Stimulated activated naive CD8-positive, alpha-beta T cell treated with anti-CD3 and anti-CD28 coated beads, Interleukin-15, amount 100 ng/mL, for 72 hours (primary cell): ENCODE measurements around the gene LINC01488.

ENCODE experiments used
- ATAC-seq: fragments of 150-1000 bp; cut with Tn5 transposase; 2 replicates; pipeline ENCODE4 v1.10.0; 2021; ENCODE audit warnings: mild to moderate bottlenecking, moderate library complexity
- DNase-seq, 2 donors: peaks; one replicate each; pipeline ENCODE4 v3.0.0; 2021 to 2022
- H3K27ac Mint-ChIP-seq, 2 donors: one replicate each; pipeline ENCODE4 v1.8.0; 2022; ENCODE audit warnings: mild to moderate bottlenecking in 2 of 2, mixed read lengths in 2 of 2, moderate library complexity in 2 of 2
- H3K27me3 Mint-ChIP-seq: one replicate; pipeline ENCODE4 v1.8.0; 2022; ENCODE audit warnings: mixed read lengths
- H3K4me1 Mint-ChIP-seq: one replicate; pipeline ENCODE4 v1.8.0; 2022; ENCODE audit warnings: mild to moderate bottlenecking, mixed read lengths
- H3K4me3 Mint-ChIP-seq, 2 donors: one replicate each; pipeline ENCODE4 v1.8.0; 2022; ENCODE audit warnings: mild to moderate bottlenecking in 2 of 2, mixed read lengths in 2 of 2, moderate library complexity in 1 of 2
- H3K9me3 Mint-ChIP-seq, 2 donors: one replicate each; pipeline ENCODE4 v1.8.0; 2022; ENCODE audit warnings: mixed read lengths in 2 of 2

The LINC01488 gene

DNA sequence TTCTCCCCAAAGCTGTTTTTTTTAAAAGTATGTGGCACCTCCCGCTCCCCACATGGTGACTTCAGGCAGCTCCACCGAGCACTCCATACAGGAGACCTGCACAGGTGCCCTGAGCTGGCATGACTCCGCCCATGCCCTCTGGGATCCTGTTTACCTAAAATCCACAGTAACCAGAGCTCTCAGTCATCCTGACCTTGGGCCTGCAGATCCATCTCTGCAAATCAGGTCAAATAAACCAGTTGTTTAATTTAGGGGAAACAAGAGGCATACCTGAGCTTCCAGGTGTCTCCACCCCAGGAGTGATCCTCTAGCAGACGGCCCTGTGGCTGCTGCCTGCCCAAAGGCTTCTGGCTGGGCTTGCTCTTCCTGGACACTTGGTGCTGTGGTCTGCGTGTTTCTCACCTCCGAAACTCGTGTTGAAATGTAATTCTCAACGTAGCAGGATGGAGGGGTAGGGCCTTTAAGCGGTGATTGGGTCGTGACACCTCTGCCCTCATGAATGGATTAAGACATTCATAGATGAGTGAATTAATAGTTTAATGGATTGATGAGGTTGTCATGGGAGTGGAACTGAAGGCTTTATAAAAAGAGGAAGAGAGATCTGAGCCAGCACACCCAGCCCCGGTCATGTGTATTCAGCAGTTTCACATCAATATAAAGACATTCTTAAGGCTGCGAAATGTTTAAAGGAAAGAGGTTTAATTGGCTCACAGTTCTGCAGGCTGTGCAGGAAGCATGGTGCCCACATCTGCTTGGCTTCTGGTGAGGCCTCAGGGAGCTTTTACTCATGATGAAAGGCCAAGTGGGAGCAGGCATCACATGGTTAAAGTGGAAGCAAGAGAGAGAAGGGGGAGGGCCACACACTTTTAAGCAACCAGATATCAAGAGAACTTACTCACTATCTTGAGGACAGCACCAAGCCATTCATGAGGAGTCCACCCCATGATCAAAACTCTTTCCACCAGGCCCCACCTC is 34.1 kb downstream of the LINC01488 start:
- peaks cover 24% of the 10 kb centered on the region for H3K27me3 Mint-ChIP-seq
- no peak for ATAC-seq
- no peak overlapping the region for H3K27ac Mint-ChIP-seq
- H3K9me3 Mint-ChIP-seq, result peaks cover 21 to 34% of the 10 kb centered on the region in 2 donors
- no peak overlapping the region for H3K4me3 Mint-ChIP-seq
- H3K4me1 Mint-ChIP-seq, result no peaks in the 10 kb centered on the region
- no peak for DNase-seq

DNA sequence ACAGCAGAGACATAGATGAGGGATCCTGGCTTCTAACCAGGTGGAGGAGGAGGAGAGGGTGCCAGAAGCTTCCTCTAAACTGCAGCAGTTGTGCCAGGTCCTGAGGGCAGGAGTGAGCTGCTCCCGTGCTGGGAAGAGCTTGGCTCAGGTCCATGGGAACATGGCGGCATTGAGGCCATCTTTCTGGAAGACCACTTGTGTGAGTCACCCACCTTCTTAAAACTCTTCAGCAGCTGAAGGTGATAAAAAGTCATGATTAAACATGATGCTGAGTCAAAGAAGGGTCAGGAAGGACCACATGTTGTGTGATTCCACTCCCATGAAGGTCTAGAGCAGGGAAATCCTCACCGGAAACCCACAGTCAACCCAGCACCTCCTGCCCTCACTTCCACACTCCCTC is 35.1 kb downstream of the LINC01488 start:
- peaks cover 24% of the 10 kb centered on the region for H3K27me3 Mint-ChIP-seq

DNA sequence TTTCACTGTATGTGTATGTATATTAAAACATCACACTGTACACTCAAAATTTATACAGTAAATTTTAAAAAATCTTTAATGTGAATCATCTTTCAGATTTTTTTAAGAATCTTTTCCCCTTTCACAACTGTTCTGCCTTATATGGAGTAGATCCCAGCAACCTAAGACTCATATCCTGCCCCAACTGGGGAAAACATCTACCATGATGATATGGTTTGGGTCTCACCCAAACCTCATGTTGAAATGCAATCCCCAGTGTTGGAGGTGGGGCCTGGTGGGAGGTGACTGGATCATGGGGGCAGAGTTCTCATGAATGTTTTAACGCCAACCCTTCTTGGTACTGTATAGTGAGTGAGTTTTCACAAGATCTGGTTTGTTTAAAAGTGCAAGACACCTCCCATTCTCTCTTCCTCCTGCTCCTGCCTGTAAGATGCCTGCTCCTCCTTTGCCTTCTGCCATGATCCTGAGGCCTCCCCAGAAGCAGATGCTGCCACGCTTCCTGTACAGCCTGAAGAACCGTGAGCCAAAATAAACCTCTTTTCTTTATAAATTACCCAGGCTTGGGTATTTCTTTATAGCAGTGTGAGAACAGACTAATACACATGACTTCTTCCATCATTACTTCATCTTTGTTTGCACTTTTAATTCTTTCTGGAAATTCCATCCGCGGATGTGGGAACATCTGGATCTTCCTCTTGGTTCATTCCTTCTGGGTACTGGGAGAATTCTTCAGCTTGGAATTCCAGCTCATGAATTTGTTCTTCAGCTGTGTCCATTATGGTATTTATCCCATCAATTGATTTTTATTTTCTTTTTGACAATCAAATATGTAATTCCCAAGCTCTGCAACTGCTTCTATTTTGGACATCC is 36.9 kb downstream of the LINC01488 start:
- DNase-seq, result no peak
- H3K9me3 Mint-ChIP-seq, result peaks cover 21 to 34% of the 10 kb centered on the region in 2 donors
- H3K27ac Mint-ChIP-seq, result no peak overlapping the region
- no peak for ATAC-seq
- H3K4me3 Mint-ChIP-seq, result no peak overlapping the region
- H3K27me3 Mint-ChIP-seq, result peaks cover 24% of the 10 kb centered on the region
- H3K4me1 Mint-ChIP-seq, result no peaks in the 10 kb centered on the region

More for the DNA sequence above, 35.1 kb downstream of the LINC01488 start:
- DNase-seq, result no peak
- Mint-ChIP-seq H3K9me3 (peaks cover 21 to 34% of the 10 kb centered on the region in 2 donors), H3K4me3 (no peak overlapping the region), H3K4me1 (no peaks in the 10 kb centered on the region), H3K27ac (peak overlapping the region in 1 of 2 donors; percentile 45)
- no peak for ATAC-seq

DNA sequence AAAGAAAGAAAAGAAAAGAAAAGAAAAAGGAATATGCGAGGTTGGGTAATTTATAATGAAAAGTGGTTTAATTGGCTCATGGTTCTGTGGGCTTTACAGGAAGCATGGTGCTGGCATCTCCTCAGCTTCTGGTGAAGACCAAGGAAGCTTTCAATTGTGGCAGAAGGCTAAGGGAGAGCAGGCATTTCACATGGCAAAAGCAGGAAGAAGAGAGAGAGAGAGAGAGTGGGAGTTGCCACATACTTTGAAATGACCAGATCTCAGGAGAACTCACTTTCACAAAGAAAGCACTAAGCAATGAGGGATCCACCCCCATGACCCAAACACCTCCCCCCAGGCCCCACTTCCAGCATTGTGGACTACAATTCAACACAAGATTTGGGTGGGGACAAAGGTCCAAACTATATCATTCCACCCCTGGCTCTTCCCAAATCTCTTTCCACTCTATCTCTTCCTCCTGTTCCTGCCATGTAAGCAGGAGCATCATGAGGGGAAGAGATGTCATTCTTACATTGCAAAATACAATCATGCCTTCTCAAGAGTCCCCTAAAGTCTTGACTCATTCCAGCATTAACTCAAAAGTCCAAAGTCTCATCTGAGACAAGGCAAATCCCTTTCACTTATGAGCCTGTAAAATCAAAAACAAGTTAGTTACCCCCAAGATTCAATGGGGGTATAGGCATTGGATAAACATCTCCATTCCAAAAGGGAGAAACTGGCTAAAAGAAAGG is 38.9 kb downstream of the LINC01488 start:
- Mint-ChIP-seq H3K27me3 (peaks cover 24% of the 10 kb centered on the region), H3K9me3 (peaks cover 21 to 32% of the 10 kb centered on the region in 2 donors), H3K27ac (no peak overlapping the region), H3K4me3 (no peak overlapping the region), H3K4me1 (no peaks in the 10 kb centered on the region)
- ATAC-seq (no peak), DNase-seq (no peak)

GRCh38 chr11:69521457-69521856 is 40.0 kb downstream of the LINC01488 start:
- Mint-ChIP-seq H3K27ac (no peak overlapping the region), H3K4me3 (no peak overlapping the region)

DNA sequence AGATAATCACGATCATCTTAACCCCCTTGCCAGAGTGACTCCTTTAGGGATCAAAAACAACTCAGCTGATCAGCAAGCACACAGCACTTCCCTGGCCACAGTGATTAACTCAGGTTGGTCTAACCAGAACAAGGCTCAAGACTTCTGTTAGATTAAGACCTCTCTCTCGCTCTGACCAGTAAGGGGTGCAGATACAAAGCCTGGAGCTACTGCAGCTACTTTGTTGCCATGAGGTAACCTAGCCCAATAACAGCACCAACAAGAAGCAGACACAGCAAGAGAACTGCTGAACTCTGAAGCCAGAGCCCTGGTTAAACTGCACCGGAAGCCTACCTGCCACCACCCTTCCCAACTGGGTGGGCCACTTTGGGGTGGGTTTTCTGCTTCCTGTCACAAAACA is 42.0 kb downstream of the LINC01488 start:
- Mint-ChIP-seq H3K27me3 (peaks cover 10% of the 10 kb centered on the region), H3K9me3 (peaks cover 6 to 10% of the 10 kb centered on the region in 2 donors), H3K4me3 (no peak overlapping the region), H3K27ac (no peak overlapping the region), H3K4me1 (no peaks in the 10 kb centered on the region)
- DNase-seq (no peak), ATAC-seq (no peak)

More at GRCh38 chr11:69521457-69521856, 40.0 kb downstream of the LINC01488 start:
- DNase-seq (no peak), ATAC-seq (no peak)
- Mint-ChIP-seq H3K9me3 (peaks cover 16 to 25% of the 10 kb centered on the region in 2 donors), H3K4me1 (no peaks in the 10 kb centered on the region), H3K27me3 (peaks cover 24% of the 10 kb centered on the region)

DNA sequence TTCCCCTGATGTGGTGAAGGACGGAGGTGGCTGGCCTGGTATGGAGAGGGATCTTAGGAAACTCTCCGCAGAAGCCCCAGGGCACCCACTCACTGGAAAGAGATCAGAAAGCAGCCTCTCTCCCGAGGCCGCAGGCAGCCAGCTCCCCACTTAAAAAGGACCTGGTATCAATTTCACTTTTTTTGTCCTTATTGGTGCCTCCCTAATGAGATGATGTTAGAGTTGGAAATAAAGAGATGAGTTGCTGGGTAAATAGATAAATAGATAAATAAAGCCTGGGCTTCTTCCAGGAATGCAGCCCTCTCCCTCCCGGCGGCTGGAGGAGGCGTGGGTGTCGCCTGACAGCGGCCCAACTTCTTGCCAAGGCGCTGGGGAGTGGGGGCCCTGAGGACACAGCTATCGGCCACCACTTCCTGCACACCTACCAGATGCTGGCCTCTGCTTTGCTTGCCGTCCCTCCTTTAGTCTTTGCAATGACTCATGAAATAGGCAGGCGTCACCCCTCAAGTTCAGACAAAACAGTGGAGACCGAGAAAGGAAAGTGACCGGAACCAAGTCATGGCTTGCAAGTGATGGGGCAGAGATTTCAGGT is 42.9 kb downstream of the LINC01488 start:
- Mint-ChIP-seq H3K27me3 (peaks cover 7% of the 10 kb centered on the region), H3K9me3 (peaks cover 0 to 1% of the 10 kb centered on the region in 2 donors), H3K27ac (no peak overlapping the region), H3K4me1 (no peaks in the 10 kb centered on the region), H3K4me3 (no peak overlapping the region)
- ATAC-seq (no peak), DNase-seq (no peak)

DNA sequence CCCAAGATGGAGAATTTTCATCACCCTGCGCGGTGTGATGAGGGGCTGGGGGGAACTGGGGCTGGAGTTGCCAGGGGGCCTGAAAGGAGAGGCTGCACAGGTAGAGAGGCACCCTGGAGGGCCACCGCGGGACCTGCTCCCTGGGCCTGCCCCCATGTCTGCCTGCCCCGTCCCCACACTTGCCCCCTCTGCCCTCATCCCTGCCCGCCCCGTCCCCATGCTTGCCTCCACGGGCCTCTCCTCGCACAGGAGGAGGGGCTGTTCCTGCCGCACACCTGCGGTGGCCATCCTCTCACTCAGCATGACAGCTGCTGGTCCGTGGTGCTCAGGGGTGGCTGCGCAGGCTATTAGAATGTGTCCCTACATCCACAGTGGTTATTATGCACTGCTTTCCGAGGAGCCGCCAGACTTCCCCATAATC is 43.5 kb downstream of the LINC01488 start:
- H3K4me3 Mint-ChIP-seq, result no peak overlapping the region
- no peaks in the 10 kb centered on the region for H3K4me1 Mint-ChIP-seq
- no peak for DNase-seq
- H3K27ac Mint-ChIP-seq, result no peak overlapping the region
- H3K27me3 Mint-ChIP-seq, result peaks cover 12% of the 10 kb centered on the region
- ATAC-seq, result no peak
- no peaks in the 10 kb centered on the region for H3K9me3 Mint-ChIP-seq

DNA sequence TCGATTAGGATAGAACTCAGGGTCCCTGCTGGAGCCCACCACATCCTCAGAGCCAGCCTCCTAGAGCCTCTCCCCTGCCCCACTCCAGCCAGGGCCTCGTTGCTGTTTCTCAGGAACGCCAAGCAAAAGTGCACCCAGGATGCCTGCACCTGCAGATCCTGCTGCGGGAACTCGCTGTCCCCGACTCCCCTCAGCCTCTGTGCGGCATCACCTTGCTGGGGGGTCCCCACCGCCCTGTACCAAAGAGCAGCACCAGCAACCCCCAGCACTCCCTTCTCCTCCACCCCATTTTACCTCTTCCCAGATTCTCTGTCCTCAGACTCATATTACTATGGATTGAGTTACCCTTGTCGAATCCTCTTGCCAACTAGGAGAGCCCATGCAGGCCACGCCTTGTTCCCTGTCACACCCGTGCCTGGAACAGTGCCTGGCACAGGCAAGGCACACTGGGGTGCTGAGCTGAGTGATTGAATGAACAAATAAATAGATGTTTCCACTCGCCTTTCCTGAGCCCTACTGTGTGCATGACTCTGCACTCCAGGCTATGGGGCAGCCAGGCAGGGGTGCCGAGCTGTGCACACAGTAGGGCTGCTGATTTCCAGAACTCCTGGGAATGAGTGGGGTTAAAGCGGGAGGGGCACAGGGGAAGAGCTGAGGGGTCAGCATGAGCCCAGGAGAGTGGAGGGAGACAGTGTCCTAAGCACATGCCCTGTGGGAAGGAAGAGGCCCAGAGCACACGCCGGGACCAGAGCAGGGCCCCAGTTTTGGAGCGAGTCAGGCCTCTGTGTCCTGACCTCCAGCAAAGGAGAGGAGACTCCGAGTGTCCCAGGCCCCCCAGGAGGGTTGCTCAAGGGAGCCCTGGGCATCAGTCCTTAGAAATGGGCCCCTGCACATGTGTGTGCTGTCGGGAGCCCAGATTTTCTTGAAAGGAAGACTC is 44.3 kb downstream of the LINC01488 start:
- Mint-ChIP-seq H3K4me1 (no peaks in the 10 kb centered on the region), H3K27ac (no peak overlapping the region), H3K4me3 (no peak overlapping the region), H3K9me3 (no peaks in the 10 kb centered on the region), H3K27me3 (peaks cover 20% of the 10 kb centered on the region)
- ATAC-seq, result no peak
- no peak for DNase-seq

- no peak overlapping the region for H3K27ac Mint-ChIP-seq
- DNase-seq (no peak), ATAC-seq (no peak)
- no peaks in the 10 kb centered on the region for H3K9me3 Mint-ChIP-seq
- H3K4me3 Mint-ChIP-seq, result no peak overlapping the region
- peaks cover 5% of the 10 kb centered on the region for H3K4me1 Mint-ChIP-seq
- H3K27me3 Mint-ChIP-seq, result peaks cover 27% of the 10 kb centered on the region
Observed at GRCh38 chr11:69526453-69526810, 45.0 kb downstream of the LINC01488 start.

DNA sequence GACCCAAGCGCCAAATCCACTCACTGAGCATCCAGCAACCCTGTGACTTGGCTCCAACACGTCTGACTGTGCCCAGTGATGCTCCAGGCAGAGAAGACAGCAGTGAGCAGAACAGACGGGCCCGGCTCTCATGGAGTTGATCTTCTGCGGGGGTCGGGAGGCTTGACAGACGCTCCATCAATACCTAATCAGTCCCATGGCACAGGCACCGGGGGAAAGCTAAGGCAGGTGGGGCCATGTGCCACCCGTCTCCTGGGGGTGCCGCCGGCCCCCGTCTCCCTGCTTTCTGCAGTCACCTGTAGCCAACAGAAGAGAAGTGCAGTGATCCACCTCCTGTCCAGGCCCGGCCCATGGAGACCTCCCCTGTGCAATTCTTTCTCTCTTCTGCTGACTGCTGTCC is 47.5 kb downstream of the LINC01488 start:
- H3K27me3 Mint-ChIP-seq, result peaks cover 38% of the 10 kb centered on the region
- H3K4me1 Mint-ChIP-seq, result peaks cover 9% of the 10 kb centered on the region
- DNase-seq (no peak), ATAC-seq (no peak)
- no peak overlapping the region for H3K4me3 Mint-ChIP-seq
- no peaks in the 10 kb centered on the region for H3K9me3 Mint-ChIP-seq
- H3K27ac Mint-ChIP-seq, result no peak overlapping the region

- no peak for DNase-seq
- ATAC-seq, result no peak
- H3K4me1 Mint-ChIP-seq, result peaks cover 9% of the 10 kb centered on the region
- peaks cover 38% of the 10 kb centered on the region for H3K27me3 Mint-ChIP-seq
- H3K9me3 Mint-ChIP-seq, result no peaks in the 10 kb centered on the region
- no peak overlapping the region for H3K4me3 Mint-ChIP-seq
- no peak overlapping the region for H3K27ac Mint-ChIP-seq
Observed at GRCh38 chr11:69530278-69531070, 49.0 kb downstream of the LINC01488 start.

DNA sequence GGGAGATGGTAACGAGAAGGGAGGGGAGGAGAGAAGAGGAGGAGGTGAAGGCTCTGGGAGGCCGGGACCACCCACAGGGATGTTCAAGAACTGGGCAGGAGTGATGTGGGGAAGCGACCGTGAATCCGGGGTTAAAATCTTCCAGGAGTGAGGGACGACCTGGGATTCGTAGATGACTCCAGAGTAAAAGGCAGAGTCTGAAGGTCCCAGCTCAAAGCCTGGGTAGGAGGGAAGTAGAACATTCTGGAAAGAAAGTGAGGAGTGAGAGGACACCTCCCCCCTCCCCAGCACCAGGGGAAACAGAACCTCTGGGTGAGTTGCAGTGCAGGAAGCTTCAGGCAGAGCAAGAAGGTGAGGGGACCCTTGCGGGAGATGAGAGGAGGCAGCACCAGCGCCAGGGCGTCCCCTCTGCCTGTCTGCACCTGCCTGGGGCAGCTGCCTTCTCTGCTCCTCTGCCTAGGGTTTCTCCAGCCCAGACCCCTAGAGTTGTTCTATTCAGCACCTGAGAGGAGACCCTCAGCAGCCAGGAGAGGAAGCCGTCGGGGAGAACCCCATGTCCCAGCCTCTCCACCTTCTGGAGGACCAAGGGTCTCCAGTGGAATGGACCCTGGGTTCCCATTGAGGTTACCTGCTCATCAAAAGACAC is 49.7 kb downstream of the LINC01488 start:
- ATAC-seq (no peak), DNase-seq (no peak)
- Mint-ChIP-seq H3K27me3 (peaks cover 38% of the 10 kb centered on the region), H3K27ac (no peak overlapping the region), H3K9me3 (no peaks in the 10 kb centered on the region), H3K4me1 (peaks cover 9% of the 10 kb centered on the region), H3K4me3 (no peak overlapping the region)
